ENCODE results near the gene FAM131C. TPM values are rescaled to one million over a fixed set of nuclear protein-coding genes. Genes with fewer than 3 reads are reported as not detected.

The FAM131C gene
- total and polyA plus RNA-seq, 10 of the 15 experiments (the other 5 are each of a cell fraction or from before 2014, with no cell fraction given): 0.03 TPM; not detected in 9

DNA sequence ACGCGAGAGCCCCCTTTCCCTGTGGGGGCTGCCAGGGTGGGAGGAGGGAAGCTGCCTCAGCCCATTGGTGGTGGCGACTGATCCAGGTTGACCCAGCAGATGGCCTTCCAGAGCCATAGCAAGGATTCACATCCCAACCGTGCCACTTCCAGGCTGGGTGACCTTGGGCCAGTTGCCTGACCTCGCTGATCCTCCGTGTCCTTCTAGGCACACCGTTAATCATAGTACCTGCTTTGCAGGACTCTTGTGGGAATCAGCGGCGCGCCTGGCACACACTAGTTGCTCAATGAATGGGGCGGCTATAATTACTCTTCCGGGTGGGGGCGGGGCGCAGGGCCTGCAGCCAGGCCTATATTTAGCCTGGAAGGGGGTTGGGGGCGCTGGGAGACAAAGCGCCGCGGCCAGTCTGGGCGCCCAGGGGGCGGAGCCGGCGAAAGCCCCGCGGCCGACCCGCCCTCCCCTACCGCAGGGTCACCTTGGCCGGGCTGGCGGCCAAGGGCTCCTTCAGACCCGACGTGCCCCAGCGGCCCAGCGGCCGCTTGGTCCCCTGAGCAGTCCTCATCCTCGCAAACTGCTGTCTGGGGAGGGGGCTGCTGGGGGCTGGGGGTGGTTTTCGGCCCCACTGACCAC is 60.7 kb downstream of the FAM131C start (continued):
- TF ChIP-seq IKZF1 (conservative IDR thresholded peaks at IDR 0.05): no peak; the same call in 1 of the 2 replicates
- no peak for TF ChIP-seq HDAC2 (IDR thresholded peaks at IDR 0.05)
- TF ChIP-seq, protein P1, sequence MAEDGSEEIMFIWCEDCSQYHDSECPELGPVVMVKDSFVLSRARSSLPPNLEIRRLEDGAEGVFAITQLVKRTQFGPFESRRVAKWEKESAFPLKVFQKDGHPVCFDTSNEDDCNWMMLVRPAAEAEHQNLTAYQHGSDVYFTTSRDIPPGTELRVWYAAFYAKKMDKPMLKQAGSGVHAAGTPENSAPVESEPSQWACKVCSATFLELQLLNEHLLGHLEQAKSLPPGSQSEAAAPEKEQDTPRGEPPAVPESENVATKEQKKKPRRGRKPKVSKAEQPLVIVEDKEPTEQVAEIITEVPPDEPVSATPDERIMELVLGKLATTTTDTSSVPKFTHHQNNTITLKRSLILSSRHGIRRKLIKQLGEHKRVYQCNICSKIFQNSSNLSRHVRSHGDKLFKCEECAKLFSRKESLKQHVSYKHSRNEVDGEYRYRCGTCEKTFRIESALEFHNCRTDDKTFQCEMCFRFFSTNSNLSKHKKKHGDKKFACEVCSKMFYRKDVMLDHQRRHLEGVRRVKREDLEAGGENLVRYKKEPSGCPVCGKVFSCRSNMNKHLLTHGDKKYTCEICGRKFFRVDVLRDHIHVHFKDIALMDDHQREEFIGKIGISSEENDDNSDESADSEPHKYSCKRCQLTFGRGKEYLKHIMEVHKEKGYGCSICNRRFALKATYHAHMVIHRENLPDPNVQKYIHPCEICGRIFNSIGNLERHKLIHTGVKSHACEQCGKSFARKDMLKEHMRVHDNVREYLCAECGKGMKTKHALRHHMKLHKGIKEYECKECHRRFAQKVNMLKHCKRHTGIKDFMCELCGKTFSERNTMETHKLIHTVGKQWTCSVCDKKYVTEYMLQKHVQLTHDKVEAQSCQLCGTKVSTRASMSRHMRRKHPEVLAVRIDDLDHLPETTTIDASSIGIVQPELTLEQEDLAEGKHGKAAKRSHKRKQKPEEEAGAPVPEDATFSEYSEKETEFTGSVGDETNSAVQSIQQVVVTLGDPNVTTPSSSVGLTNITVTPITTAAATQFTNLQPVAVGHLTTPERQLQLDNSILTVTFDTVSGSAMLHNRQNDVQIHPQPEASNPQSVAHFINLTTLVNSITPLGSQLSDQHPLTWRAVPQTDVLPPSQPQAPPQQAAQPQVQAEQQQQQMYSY (CRISPR knock-in tag; IDR thresholded peaks at IDR 0.05): no peak
- no peak for TF ChIP-seq ASH2L (IDR thresholded peaks at IDR 0.05; ENCODE audit: borderline replicate concordance, low read depth)
- peak; percentile 14 for TF ChIP-seq DPF2 (IDR thresholded peaks at IDR 0.05)
- TF ChIP-seq ESRRA (IDR thresholded peaks at IDR 0.05; ENCODE audit: low read length): 0 out of 2 replicates have a peak, but pooled peaks have one; percentile 53
- TF ChIP-seq, protein P2, sequence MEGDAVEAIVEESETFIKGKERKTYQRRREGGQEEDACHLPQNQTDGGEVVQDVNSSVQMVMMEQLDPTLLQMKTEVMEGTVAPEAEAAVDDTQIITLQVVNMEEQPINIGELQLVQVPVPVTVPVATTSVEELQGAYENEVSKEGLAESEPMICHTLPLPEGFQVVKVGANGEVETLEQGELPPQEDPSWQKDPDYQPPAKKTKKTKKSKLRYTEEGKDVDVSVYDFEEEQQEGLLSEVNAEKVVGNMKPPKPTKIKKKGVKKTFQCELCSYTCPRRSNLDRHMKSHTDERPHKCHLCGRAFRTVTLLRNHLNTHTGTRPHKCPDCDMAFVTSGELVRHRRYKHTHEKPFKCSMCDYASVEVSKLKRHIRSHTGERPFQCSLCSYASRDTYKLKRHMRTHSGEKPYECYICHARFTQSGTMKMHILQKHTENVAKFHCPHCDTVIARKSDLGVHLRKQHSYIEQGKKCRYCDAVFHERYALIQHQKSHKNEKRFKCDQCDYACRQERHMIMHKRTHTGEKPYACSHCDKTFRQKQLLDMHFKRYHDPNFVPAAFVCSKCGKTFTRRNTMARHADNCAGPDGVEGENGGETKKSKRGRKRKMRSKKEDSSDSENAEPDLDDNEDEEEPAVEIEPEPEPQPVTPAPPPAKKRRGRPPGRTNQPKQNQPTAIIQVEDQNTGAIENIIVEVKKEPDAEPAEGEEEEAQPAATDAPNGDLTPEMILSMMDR (IDR thresholded peaks at IDR 0.05 in 2 of 3, conservative IDR thresholded peaks at IDR 0.05 in 1 of 3; ENCODE audit: control insufficient read depth in 2 of 3, extremely low read depth in 1 of 3, insufficient read depth in 1 of 3, low read depth in 3 of 3, low read length in 3 of 3): no peak
- TF ChIP-seq NFIC (IDR thresholded peaks at IDR 0.05; ENCODE audit: low read depth, low read length): no peak
- TF ChIP-seq BACH1 (IDR thresholded peaks at IDR 0.05; ENCODE audit: borderline replicate concordance): no peak
- peak; percentile 7; the same call in 1 of the 2 replicates for TF ChIP-seq RUNX3 (IDR thresholded peaks at IDR 0.05; ENCODE audit: low read length)
- 0 out of 2 replicates have a peak, but pooled peaks have one; percentile 33 for TF ChIP-seq TAF1 (IDR thresholded peaks at IDR 0.05; ENCODE audit: borderline replicate concordance, low read depth, low read length)
- TF ChIP-seq SRF (IDR thresholded peaks at IDR 0.05; ENCODE audit: low read depth in 2 of 2, low read length in 2 of 2): 0 out of 4 replicates have a peak, but pooled peaks of 1 of the 2 experiments have one; percentile 45
- peak; percentile 65 for TF ChIP-seq MEF2B (IDR thresholded peaks at IDR 0.05; ENCODE audit: partially characterized antibody, poor library complexity, severe bottlenecking)
- TF ChIP-seq EED (IDR thresholded peaks at IDR 0.05; ENCODE audit: low read depth): 0 out of 2 replicates have a peak, but pooled peaks have one; percentile 58
- TF ChIP-seq RAD21 (IDR thresholded peaks at IDR 0.05; ENCODE audit: insufficient read depth, low read depth, low read length): no peak
- TF ChIP-seq, protein P3, sequence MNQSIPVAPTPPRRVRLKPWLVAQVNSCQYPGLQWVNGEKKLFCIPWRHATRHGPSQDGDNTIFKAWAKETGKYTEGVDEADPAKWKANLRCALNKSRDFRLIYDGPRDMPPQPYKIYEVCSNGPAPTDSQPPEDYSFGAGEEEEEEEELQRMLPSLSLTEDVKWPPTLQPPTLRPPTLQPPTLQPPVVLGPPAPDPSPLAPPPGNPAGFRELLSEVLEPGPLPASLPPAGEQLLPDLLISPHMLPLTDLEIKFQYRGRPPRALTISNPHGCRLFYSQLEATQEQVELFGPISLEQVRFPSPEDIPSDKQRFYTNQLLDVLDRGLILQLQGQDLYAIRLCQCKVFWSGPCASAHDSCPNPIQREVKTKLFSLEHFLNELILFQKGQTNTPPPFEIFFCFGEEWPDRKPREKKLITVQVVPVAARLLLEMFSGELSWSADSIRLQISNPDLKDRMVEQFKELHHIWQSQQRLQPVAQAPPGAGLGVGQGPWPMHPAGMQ (IDR thresholded peaks at IDR 0.05; ENCODE audit: borderline replicate concordance): no peak
- TF ChIP-seq MTA3 (IDR thresholded peaks at IDR 0.05; ENCODE audit: borderline replicate concordance, low read length): no peak; the same call in 1 of the 2 replicates
- TF ChIP-seq PBX3 (IDR thresholded peaks at IDR 0.05; ENCODE audit: insufficient replicate concordance, low read depth, low read length): no peak
- no peak for TF ChIP-seq RCOR1 (conservative IDR thresholded peaks at IDR 0.05; ENCODE audit: low read depth, low read length)
- no peak for TF ChIP-seq PKNOX1 (IDR thresholded peaks at IDR 0.05)
- no peak for TF ChIP-seq KAT2A (conservative IDR thresholded peaks at IDR 0.05; ENCODE audit: control insufficient read depth, low read depth, low read length)

All from GM12878 (cell line).